ENCODE measurements around the gene THRB.
"Not testable (repeated sequence)": the region's sequence is repeated elsewhere in the genome, so short reads cannot be mapped to it uniquely, and the experiment has no call there.

THRB gene

DNA sequence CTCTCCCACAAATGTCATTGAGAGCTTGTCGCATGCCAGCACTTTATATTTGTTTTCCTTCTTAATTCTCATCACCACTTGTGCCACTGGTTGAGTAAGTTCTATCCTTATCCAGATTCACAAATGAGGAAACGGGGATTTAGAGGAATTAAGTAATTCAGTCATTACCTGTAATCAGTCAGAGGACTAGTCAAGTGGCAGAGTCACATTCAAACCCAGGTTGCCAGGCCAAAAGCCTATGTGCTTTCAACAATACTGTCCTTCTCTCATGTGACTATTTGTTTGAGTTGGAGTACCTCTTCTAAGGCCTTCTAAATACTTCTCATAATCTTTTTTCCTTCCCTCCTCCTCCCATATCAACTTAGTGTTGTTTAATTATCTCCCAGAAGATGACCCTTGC lies 76.9 kb downstream of the THRB start:
- DNase-seq (ENCODE audit: low read depth): no peak
- no peak overlapping the region for H3K4me3 ChIP-seq (ENCODE audit: low read length)
- TF ChIP-seq, protein P1, sequence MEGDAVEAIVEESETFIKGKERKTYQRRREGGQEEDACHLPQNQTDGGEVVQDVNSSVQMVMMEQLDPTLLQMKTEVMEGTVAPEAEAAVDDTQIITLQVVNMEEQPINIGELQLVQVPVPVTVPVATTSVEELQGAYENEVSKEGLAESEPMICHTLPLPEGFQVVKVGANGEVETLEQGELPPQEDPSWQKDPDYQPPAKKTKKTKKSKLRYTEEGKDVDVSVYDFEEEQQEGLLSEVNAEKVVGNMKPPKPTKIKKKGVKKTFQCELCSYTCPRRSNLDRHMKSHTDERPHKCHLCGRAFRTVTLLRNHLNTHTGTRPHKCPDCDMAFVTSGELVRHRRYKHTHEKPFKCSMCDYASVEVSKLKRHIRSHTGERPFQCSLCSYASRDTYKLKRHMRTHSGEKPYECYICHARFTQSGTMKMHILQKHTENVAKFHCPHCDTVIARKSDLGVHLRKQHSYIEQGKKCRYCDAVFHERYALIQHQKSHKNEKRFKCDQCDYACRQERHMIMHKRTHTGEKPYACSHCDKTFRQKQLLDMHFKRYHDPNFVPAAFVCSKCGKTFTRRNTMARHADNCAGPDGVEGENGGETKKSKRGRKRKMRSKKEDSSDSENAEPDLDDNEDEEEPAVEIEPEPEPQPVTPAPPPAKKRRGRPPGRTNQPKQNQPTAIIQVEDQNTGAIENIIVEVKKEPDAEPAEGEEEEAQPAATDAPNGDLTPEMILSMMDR (IDR thresholded peaks at IDR 0.05; ENCODE audit: insufficient read depth, low read depth, low read length, missing control alignments): no peak

DNA sequence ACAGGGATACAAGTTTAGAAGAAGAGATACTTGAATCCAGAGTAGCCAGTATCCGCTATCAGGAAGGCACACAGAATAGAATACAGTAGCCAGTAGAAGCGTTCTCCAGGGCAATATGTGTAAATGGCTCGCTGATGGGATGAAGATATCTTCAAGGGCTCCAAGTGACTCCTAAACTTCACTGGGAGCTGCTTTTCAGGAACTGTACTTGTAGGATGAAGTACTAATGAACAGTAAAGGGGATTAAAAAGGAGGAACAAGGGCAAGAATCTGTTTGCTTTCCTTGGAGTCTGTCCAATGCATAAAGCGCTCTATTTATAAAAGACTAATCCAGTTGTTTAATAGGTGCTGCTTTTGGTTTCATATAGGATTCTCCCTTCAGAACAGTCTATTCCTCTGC lies 78.4 kb downstream of the THRB start:
- no peak for DNase-seq (ENCODE audit: low read depth)
- H3K4me3 ChIP-seq (ENCODE audit: low read length): no peak overlapping the region
- TF ChIP-seq, protein P1 (IDR thresholded peaks at IDR 0.05; ENCODE audit: insufficient read depth, low read depth, low read length, missing control alignments): no peak

DNA sequence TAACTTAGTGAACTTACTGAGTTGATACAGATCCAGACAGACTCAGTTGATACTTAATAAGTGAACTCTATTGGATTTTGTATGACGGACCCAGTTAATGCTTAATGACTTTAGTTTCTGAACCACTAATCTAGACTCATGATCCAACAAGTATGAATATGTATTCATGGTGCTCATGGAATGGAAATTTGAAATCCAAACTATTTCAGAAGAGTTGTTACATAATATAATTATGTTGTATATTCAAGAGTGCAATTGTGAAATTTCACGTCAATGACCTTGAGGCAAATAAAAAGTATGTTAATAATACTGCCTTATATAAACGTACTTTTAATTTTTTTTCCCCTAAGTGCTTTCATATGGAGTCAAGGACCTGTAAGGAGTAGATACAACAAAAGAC lies 78.8 kb downstream of the THRB start:
- no peak overlapping the region for H3K4me3 ChIP-seq (ENCODE audit: low read length)
- TF ChIP-seq, protein P1 (IDR thresholded peaks at IDR 0.05; ENCODE audit: insufficient read depth, low read depth, low read length, missing control alignments): no peak
- no peak for DNase-seq (ENCODE audit: low read depth)

DNA sequence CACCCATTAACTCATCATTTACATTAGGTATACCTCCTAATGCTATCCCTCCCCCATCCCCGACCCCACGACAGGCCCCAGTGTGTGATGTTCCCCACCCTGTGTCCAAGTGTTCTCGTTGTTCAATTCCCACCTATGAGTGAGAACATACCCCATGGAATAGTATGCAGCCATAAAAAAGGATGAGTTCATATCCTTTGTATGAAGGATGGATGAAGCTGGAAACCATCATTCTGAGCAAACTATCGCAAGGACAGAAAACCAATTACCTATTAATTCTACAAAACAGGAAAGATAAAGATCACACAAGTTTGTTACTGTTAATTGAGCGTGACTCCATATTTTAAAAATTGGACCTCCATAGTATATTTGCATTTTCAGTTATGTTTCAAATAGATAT lies 81.0 kb downstream of the THRB start:
- not testable (repeated sequence) for DNase-seq (ENCODE audit: low read depth); H3K4me3 ChIP-seq (ENCODE audit: low read length)

DNA sequence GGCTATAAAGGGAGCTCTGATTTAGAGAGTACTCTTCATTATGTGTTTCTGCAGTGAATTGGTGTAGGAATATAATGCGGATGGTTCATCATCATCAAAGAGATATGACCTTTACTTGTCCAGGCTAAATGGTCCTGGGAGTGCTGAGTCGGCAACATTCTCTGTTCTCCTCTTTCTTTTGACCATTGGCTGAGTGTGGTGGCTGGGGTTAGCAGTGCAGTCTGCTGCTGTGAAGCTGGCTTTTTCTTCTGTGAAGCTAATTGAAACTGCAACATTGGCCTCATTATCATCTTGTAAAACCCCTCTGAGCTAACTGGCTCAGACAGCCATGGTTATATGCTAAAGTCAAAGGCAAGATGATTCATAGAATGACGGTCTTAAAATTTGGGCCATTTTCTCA lies 83.8 kb downstream of the THRB start:
- no peak for DNase-seq (ENCODE audit: low read depth)
- TF ChIP-seq, protein P1 (IDR thresholded peaks at IDR 0.05; ENCODE audit: insufficient read depth, low read depth, low read length, missing control alignments): no peak
- H3K4me3 ChIP-seq (ENCODE audit: low read length): no peak overlapping the region

DNA sequence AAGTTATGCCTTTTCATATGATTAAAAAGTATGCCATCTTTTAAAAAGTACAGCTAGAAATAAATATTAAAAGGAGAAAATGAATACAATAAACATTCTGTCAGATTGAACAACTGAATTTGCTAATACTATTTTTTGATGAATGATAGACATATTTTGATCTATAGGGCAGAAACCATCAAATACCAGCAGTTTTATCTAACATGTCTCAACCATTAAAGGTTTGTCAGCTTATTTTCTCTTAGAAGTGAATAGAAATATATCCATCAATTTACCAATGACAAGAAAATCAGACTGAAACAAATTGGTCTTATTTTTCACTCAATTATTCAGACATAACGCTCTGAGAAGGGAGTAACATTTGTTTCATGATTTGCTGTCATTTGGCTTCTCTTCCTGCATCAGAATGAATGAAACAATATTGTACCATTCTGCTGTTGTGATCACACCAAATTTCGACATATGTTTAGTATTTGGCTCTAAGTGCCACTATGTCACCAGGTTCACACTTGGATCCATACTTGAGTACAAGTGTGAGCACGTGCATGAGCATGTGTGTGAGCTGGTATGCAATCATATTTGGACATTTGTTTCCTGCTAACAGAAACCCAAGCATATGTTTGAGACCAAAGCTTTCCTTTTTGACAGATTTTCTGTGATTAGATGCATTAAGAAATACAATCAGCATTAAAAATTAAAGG lies 86.5 kb downstream of the THRB start:
- H3K4me3 ChIP-seq (ENCODE audit: low read length): no peak overlapping the region

DNA sequence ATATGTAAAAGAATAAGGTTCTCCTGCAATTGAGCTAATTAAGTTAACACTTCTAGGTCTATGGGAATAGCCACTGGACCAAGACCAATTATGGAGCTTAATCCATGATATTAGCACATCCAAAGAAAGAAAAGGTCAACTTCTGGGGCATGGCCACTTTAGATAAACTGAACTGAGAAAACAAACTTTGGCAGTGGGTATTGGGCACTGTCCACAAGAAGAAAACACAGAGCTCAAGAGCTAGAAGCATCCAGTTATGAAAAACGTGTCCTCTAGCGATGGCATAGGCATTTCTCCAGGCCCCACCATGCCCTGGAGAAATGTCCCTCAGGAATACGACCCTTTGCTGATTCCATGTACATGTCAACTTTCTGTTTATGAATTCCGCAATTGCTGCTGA lies 87.8 kb downstream of the THRB start:
- TF ChIP-seq, protein P1 (IDR thresholded peaks at IDR 0.05; ENCODE audit: insufficient read depth, low read depth, low read length, missing control alignments): no peak
- no peak for DNase-seq (ENCODE audit: low read depth)
- no peak overlapping the region for H3K4me3 ChIP-seq (ENCODE audit: low read length)

More for the DNA sequence above, 86.5 kb downstream of the THRB start:
- no peak for DNase-seq (ENCODE audit: low read depth)
- TF ChIP-seq, protein P1 (IDR thresholded peaks at IDR 0.05; ENCODE audit: insufficient read depth, low read depth, low read length, missing control alignments): no peak
